B cell (primary cell): Measurements from ENCODE around the gene TP63.

Experiments used
- EZH2 ChIP-seq: IDR thresholded peaks from 2 replicates; pipeline ENCODE4 v1.6.1; 2012; ENCODE audit warnings: borderline replicate concordance, low read depth, mild to moderate bottlenecking, moderate library complexity, low read length; ENCODE audit not compliant: insufficient read depth, poor library complexity, severe bottlenecking
- TF ChIP-seq, protein P1 (sequence below): fragments of 200-600 bp; IDR thresholded peaks from one replicate; pipeline ENCODE4 v1.8.0; 2022; ENCODE audit warnings: antibody characterized with exemption, mild to moderate bottlenecking

DNA sequence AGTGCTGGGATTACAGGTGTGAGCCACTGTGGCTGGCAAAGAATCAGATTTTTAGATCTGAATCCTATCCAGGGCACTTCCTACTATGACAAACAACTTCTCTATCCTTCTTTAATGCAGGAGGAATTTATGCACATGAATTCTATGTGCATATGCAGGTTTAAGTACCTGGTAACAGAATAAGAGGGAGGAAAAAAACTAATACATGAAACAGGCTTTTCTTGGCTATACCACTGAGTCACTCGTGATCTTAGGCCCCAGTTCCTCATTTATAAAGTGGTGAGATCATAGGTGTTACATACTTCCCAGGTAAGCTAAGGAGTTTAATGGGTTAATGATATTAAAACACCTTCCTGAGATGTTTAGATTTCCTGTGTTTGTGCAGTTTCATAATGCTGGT lies 108.2 kb downstream of the TP63 start:
- TF ChIP-seq, protein P1, sequence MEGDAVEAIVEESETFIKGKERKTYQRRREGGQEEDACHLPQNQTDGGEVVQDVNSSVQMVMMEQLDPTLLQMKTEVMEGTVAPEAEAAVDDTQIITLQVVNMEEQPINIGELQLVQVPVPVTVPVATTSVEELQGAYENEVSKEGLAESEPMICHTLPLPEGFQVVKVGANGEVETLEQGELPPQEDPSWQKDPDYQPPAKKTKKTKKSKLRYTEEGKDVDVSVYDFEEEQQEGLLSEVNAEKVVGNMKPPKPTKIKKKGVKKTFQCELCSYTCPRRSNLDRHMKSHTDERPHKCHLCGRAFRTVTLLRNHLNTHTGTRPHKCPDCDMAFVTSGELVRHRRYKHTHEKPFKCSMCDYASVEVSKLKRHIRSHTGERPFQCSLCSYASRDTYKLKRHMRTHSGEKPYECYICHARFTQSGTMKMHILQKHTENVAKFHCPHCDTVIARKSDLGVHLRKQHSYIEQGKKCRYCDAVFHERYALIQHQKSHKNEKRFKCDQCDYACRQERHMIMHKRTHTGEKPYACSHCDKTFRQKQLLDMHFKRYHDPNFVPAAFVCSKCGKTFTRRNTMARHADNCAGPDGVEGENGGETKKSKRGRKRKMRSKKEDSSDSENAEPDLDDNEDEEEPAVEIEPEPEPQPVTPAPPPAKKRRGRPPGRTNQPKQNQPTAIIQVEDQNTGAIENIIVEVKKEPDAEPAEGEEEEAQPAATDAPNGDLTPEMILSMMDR, result no peak
- no peak for TF ChIP-seq EZH2
